DMS53 treated with DMSO at 0.1 percent for 48 hours (cell line): Measurements from ENCODE around the gene TSPEAR.

Experiments used
- DNase-seq: peaks from one replicate; lab custom pipeline; 2025; ENCODE audit not compliant: unreplicated experiment; lab: John Stamatoyannopoulos, UW

Gene TSPEAR

DNA sequence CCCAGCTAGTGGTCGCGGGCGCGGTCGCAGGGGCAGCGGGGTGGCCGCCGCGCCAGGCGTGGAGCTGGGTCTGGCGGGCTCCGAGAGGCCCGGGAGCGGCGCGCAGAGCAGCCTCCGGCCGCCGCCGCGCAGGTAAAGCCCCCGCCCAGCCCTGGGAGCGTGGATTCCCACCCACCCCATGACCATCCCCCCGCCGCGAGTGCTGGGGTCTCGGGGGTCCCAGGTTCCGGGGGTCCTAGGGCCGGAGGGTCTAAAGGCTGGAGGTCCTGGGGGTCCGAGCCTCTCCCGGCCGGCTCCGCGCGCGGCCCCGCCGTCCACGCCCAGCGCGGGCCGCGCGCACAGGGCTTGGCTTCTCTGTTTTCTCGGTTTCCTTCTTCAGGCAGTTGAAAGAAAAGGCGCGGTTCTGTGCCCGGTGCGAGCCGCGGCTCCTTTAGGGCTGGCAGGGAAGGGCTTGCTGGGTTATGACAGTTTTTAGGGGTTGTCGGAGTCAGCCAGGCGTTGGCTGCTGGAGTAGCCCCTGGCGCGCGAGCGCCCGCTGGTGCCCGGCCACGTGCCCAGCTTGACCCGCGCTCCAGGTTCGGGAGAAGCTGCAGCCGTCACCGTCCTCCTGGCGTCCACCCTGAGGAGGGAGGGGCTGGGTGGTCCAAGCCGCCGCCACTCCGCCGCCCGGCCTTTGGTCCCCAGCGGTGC, 255.7 kb downstream of the TSPEAR start:
- peak; percentile 14 for DNase-seq

DNA sequence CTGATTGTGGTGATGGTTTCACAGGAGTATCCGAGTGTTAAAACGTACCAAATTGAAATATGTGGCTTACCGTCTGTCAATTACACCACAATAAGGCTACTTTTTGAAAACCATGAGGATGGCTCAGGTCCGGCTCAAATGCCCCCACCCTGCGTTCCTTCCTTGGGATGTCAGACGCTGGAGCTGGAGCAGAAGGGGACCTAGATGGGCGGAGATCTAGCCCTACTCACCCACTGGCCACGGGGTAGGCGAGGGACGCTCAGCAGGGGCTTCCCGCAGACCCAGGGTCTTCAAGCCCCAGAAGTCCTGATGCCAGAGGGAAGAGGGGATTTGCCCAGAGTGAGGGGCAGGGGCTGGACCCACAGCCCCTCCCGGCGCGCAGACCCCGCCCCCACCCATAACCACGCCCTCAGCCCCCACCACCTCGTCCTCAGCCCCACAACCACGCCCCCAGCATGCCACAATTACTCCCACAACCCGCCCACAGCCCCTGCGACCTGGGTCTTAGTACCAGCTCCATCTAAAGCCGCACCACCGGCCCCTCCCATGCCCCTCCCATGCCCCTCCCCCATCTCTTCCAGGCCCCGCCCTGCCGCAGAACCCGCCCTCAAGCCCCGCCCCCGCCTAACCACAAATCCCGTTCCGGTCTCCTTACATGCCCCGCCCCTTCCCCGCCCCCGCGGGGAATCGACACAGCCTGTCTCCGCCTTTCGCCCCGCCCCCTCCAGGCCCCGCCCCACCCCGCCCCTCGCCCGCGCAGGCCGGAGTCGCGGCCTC, 256.4 kb downstream of the TSPEAR start, which contains the start of gene LRRC3:
TSS of gene LRRC3 (plus strand) at position 764 of the 777 bp plus-strand sequence. CDS start 1,135 bp downstream, outside the sequence.
- no peak for DNase-seq

DNA sequence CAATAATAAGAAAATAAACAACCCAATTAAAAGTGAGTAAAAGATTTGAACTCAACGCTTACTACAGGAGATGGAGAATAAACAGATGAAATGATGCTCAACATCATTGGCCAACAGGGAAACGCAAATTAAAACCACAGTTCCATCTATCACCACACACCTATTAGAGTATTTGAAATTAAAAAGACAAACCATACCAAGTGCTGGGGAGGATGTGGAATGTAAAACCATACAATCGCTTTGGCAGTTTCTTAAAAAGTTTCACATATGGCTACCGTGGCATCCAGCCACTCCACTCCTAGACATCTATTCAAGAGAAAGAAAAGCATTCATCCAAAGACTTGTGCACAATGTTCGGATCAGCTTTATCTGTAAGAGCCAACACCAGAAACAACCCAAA, 257.3 kb downstream of the TSPEAR start:
- DNase-seq, result no peak

DNA sequence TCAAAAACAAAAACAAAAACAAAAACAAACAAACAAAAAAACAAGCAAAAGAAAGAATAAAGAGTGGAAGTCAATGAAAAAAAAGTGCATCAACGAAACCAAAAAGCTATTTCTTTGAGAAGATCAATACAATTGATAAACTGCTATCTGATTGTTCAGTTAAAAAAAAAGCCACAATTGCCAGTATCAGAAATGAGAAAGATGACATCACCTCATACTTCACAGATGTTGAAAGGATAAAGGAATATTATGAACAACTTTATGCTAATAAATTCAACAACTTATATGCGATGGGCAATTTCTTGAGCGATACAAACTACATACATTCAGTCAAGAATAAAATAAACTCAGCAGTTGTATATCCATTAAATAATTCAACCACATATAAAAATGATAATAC, 258.3 kb downstream of the TSPEAR start:
- no peak for DNase-seq

DNA sequence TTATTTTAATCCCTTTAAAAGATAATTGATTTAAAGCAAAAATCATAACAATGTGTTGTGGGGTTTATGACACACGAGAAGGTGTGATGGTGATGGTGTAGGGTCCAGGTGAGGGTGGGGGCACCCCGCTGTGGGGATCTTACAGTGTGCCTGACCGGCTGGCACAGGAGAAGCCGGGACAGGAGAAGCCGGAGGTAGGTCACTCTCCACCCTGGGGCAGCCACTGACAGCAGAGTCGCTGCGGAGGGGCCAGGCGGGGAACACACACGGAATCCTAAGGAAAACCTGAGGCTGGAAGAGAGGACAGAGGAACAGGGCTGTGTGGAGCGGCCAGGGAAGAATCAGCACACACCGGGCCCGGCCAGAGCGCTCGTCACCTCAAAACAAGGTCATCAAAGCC, 260.4 kb downstream of the TSPEAR start:
- DNase-seq, result no peak

DNA sequence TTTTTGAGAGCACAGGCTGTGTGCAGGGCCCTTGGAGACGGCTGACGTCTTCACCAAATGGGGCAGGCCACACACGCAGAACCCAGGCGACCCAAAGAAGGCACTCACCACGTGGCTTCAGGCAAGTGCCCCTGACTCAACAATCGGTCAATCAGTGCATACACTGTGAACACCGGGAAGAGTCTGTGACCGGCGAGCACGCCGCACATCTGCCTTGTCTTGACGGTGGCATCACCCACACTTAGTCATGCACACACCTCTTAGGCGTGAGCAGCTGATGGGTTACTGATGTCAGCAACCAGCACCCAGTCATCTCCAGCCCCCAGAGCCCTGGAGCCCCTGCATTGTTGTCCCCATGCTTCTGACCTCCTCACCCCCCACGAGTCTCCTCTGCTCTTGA, 261.0 kb downstream of the TSPEAR start:
- no peak for DNase-seq

DNA sequence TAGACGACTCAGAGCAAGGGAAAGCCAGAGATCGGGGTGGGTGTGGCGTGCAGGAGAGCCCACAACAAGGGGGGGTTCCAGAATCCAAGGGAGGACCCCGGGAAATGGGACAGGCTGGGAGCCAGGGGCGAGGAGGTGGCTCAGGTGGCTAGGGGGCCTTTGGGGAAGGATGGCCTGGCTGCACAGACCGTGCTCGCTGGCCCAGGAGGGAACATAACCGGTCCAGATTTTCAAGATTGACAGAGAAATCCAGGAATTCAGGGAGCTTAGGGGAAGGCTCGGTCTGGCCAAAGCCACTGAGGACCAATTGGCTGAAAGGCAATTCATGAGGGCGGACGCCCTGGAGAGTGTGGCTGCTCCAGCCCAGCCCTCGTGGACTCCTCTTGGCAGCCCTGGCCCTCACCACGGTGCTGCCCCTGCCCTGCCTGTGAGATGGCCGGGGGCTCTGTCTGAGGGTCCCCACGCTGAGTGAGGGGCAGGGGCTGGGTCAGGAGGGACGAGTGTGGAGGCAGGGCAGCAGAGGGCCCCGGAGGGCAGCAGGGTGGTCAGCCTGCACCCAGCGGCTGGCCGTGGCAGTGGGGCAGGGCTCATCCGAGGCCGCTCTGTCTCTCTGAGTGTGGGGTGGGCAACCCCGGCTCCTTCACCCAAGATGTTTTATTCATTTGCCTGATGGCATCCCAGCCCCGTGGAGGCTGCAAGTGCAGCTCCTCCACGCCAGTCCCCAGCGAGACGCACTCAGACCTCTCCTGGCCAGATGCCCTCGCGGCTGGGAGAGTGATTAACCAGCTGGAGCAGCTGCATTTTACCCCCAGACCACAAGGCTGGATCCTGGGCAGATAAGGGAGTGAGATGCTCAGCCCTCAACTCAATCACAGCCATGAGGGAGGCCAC, 261.7 kb downstream of the TSPEAR start:
- DNase-seq, result no peak

DNA sequence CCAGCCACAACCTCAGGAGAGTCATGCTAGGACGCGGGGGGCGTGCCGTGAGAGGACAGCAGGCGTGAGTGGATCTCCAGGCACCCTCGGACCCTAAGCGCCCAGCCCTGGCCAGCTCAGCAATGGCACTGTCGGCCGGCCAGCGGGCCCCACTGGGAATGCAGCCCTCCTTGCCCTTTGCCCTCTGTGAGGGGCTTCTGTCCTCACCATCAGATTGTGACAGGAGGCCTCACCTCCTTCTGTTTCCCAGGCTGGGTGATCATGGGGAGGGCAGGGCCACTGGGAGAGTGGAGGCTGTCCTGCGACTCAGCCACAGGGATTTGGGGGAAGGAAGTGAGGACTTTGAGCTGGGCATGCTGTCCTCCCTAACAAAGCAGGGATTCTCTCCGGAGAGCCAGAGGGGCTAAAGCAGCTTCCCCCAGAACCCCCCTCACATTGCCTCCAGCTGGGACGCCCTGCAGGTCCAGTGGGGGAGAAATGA, 262.7 kb downstream of the TSPEAR start:
- no peak for DNase-seq
